GM19395 (cell line): ENCODE data around the gene TYW1B.
A peak's percentile ranks its signal among the peaks of the same experiment; 100 is the strongest.
"Not testable (repeated sequence)": the region's sequence is repeated elsewhere in the genome, so short reads cannot be mapped to it uniquely, and the experiment has no call there.

ENCODE experiments used
- ATAC-seq: cut with Tn5 transposase; IDR thresholded peaks from one replicate; pipeline ENCODE4 v1.9.1; 2021; ENCODE audit warnings: mild to moderate bottlenecking, moderate library complexity; ENCODE audit not compliant: unreplicated experiment

The TYW1B gene

DNA sequence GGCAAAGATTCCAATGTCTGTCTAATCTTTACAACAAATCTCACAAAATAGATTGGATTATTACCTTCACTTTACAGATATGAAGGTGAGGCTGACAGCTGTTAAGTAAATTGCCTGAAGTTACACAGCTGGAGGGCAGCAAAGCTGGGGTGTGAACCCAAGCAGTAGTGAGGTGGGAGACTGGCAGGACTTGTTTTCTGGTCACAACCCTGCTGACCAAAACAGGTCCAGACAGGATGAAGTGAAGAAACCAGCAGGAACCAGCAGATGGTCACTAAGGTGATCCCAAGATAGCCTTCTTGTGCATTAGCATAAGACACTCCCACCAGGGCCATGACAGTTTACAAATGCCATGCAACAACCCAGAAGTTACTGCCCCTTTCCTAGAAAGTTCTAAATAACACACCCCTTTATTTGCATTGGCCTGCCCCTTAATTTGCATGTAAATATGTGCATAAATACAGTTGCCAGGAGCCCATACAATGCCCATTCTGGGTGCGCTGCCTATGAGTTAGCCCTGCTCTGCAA lies 195.2 kb downstream of the TYW1B start:
- not testable (repeated sequence) for ATAC-seq

DNA sequence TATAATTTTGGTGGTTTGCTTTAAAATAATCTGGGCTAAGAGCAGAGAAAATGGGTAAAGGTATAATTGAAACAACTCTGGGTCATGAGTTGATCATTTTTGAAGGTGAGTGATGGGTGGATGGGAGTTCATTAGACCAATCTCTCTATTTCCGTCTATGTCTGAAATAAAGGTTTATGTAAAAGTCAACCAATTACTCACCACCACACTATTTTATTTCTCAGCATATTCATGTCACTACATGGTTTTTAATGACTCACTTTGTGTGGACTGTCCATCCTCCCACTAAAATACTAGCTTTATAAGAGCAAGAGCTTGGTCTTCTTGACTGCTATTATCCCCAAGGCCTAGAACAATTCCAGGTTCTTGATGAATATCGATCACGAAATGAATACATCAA lies 199.6 kb downstream of the TYW1B start:
- ATAC-seq = not testable (repeated sequence)

DNA sequence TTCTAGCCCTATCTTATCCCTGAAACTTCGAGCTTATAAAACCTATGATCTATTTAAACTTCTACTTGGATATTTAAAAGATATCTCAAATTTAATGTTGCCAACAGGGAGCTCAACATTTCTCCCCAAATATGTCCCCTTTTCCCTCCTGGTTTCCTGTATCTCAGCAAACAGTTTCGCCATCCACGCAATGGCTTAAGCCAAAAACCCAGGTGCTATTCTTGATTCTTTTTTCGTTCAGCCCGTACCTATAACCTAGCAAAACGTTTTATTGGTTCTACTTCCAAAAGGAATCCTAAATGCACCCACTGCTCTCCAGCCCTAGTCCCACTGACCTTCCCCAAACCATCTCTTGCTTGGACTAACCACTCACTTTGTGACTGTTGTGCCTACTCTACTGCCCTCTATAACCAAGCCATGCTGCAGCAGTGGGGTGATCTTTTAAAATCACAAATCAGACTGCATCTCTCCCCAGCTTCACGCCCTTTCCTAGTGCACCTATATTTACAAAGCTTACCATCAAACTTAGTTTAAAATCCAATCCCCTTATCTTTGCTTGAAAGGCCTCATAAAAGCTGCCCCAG lies 201.5 kb downstream of the TYW1B start:
- not testable (repeated sequence) for ATAC-seq

DNA sequence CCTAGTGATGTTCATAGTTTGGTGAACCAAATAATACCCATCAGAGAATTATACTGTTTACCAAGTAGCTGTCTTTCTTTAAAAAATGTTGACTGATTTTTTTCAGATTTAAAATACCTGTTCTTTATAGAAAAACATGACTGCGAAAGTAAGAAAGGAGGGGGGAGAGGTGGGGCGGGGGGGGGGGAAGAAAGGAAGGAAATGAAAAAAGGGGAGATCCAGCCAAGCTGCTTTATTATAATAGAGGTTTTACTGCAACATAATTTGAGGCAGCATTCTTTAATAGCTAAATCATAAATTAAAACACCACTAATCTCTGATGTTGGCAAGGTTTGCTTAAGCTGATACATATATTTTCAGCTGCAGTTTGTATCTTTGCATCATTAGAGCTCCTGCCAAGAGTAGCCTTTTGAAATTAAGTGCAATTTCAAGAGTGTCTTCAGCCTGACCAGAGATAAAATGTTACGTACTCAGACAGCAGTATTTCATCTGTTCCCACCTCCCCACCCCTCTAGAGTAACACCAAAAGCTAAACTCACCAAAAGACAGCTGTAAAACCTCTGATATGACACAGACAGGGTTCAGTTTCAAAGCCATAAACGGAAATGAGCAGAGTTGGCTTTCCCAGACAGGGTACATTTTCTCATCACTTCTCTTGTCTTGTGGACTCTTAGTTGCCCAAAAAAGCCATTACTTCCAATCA lies 202.1 kb downstream of the TYW1B start:
- peak; percentile 94 for ATAC-seq

DNA sequence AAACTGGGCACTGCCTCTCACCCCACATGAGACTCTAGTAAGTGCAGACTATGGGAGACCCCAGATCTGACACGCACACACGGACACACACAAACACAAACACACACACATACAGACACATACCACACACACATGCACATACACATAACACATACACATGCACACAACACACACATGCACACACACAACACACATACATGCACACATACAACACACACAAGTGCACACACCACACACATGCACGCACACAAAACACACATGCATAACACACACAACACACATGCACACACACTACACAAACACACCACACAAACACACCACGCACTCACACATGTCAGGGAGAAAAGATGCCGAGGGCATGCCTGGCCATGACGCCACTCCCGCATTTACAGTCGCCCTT lies 205.5 kb downstream of the TYW1B start:
- ATAC-seq = no peak

DNA sequence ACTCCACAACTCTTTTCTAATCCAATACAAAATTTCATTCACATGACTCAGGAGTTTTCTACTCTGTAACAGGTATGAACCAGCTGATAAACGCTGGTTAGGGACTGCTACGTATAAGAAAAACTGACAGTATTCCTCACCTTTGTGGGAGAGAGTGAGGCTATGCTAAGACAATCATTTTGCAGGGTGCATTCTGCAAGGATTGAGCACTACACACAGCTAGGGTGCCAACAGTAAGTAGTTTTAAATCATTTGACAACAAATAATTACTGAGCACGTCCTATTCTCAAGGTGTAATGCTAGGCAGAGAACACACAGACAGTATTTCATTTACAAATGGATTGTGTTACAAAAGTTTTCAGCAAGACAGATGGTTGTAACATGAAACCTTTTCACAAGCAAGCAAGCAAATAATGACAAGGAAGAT lies 206.2 kb downstream of the TYW1B start:
- ATAC-seq = not testable (repeated sequence)

DNA sequence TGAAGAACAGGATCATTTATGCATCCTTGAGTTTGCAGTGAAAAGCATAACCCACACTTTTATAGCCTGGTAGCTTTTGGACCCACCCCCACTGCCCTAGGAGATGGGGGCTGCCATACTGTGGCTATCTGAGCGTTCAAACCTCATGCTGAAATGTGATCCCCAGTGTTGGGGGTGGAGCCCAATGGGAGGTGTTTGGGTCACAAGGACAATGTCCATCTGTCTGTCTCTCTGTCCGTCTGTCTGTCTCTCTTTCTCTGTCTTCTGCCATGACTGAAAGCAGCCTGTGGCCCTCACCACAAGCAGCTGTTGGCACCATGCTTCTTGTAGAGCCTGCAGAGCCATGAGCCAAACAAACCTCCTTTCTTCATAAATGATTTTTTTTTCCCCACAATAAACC lies 207.1 kb downstream of the TYW1B start:
- ATAC-seq = not testable (repeated sequence)

DNA sequence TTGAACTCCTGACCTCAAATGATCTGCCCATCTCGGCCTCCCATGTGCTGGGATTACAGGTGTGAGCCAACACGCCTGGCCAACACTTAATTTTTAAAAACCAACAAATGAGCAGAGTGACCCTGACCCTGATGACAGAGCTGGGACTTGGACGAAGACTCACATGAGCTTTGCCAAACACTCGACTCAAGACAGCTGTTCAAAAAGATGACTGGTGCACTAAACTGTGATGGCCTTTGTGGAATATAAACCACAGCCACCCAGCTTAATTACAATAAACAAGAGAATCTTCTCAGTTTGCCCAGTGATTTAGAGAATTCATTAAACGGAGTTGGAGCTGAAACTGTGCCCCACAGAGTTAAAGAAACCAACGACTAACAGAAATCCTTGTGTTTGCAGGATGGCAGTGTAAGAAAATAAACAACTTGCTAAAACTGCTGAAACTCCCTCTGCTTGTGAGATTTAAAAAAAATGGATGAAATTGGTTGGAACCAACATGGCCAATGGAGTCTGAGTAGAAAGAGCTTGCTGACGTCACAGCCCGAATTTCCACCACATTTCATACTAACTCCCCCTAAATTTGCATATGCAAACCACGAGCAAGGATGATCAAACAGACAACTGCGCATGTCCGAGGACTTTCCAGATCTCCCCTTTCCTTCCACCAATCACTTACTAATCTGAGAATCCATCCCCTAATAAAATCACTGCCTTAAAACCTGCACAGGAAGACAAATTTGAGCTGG lies 209.4 kb downstream of the TYW1B start:
- not testable (repeated sequence) for ATAC-seq

DNA sequence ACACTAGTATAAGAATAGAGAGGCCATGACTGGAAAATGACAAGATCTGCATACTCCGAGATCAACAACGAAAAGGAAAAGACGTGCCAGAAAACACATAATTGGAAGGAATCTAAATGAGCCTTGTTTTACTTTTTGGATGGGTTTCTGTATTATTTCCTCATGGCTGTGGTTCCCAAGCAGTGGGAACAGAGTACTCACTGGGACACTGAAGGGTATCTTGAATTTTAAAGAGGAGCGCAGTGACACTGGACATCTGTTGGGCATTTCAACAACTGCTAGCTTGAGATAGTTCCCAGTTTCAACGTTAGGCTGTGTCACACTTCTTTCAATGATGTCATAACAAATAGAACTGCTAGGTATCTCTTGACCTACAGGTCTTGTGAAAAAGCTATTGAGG lies 218.2 kb downstream of the TYW1B start:
- ATAC-seq = not testable (repeated sequence)

DNA sequence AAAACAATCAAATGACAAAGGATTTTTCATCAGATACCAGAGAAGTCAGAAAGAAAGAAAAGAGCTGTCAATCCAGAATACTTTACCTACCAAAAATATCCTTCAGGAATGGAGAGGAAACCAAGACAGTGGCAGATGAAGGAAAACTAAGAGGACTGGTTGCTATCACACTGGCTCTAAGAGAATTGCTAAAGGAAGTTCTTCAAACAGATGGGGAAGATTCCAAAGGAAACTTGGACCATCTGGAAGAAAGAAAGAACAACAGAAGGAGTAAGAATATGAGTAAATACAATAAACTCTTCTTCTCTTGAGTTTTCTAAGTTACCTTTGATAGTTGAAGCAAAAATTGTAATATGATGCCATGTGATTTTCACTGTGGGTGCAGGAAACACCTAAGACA lies 220.0 kb downstream of the TYW1B start:
- ATAC-seq = not testable (repeated sequence)

DNA sequence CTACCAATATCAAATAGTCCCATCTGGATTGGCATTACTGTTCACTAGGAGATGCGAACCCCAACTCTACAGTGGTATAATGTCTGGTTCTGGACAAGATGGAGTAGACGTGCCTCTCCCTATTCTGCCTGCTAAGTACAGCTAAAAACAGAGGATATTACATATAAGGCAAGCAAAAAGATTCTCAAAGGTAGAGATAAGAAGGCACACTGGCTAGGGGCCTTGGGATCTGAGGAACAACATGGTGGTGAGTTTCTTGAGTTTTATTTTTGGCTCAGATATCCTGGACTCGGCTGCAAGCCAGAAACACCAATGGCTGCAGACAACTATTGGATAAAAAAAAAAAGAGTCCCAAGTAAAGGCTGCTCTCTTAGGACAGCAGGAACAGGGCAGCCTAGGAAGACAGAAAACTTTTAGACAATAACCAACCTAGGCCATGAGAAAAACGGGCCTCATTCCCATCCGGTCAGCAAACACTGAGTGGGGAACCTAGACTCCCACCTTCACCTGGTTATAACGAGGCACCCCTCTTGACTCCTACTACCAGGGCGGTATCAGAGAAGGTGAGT lies 222.1 kb downstream of the TYW1B start:
- not testable (repeated sequence) for ATAC-seq

DNA sequence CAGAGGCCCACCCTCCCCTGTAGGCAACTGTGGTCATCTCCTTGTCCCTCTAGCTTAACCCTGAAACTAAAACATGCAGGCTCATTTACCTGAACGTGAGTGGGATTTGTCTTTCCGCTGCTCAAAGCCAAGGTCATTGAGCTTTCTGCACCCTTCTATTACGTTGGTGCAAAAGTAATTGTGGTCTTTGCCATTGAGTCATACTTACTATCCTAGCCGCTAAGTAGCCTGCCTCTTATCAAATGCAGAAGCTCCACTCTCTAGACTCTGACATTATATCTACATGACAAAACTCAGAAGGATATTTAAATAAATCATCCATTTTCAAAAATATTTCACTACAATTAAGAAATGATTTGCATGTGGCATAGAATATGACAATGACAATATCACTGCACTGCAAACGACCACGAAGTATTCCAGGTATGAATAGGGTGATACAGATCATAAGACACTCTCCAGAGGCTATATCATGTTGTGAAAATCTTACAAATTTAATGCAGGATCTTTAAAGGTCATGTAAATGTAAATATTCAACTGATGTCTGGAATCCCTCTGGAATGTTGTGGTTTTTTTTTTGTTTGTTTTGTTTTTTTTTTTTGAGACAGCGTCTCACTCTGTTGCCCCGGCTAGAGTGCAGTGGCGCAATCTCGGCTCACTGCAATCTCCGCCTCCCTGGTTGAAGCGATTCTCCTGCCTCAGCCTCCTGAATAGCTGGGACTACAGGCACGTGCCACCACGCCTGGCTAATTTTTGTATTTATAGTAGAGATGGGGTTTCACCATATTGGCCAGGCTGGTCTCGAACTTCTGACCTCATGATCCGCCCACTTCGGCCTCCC lies 223.0 kb downstream of the TYW1B start:
- not testable (repeated sequence) for ATAC-seq

DNA sequence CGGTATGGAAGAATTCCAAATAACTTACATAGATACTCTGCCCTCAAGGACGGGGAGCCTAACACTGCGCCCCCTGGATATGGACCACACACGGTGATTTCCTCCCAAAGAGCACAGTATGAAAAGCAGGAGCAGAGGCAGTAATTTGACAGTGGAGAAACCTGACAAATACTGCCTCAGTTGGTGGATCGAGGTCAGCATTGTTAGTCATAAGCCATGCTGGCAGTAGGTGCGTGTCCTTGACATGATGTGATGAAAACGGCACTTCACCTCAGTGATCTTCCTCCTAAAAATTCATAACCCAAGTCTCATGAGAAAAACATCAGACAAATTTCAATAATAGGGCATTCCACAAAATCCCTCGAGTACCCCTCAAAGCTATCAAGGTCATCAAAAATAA lies 224.5 kb downstream of the TYW1B start:
- not testable (repeated sequence) for ATAC-seq

DNA sequence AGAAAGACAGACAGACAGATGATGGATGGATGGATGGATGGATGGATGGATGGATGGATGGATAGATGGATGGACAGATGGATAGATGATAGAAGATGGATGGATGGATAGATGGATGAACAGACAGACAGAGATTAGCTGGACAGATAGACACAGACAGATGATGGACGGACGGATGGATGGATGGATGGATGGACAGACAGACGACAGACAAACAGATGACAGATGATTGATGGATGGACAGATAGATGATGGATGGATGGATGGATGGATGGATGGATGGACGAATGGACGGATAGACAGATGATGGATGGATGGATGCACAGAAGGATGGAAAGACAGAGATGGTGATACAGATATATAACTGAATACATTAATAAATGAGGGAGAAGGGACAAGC lies 224.9 kb downstream of the TYW1B start:
- no peak for ATAC-seq

DNA sequence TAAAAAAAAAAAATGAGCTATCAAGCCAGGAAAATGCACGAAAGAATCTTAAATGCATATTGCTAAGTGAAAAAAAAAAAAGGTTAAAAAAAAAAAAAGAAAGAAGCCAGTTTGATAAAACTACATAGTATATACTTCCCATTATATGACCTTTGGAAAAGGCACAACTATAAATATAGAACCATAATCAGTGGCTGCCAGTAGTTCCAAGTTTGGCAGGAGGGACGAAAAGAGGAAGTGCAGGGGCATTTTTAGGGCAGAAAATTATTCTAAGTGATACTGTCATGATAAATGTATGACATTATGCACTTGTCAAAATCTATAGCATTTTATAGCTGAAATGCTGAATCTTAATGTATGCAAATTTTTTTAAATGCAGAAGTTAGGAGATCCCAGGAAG lies 226.3 kb downstream of the TYW1B start:
- not testable (repeated sequence) for ATAC-seq

DNA sequence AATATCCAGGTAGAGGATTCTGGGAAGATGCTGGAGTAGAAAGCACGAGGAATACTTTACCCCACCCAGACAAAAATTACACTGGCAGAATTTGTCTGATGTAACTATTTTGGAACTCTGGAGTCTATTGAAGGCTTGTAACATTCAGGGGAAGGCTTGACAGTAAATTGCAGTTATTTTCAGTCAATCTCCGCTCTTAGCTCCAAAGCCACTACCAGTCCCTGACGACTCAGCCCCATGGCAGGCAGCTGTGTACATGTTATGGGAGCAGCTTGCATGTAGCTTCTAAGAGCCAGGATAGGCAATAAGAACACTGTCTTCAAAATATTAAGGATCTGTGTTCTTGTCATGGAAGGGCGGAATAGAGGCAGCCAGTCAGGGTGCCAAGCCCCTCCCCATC lies 238.0 kb downstream of the TYW1B start:
- not testable (repeated sequence) for ATAC-seq

DNA sequence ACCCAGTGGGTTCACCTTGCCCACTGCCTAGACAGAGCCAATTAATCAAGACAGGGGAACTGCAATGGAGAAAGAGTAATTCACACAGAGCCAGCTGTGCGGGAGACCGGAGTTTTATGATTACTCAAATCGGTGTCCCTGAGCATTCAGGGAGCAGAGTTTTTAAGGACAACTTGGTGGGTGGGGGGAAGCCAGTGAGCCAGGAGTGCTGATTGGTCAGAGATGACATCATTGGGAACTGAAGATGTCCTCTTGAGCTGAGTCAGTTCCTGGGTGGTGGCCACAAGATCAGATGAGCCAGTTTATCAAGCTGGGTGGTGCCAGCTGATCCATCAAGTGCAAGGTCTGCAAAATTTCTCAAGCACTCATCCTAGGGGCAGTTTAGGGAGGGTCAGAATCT lies 240.7 kb downstream of the TYW1B start:
- not testable (repeated sequence) for ATAC-seq

DNA sequence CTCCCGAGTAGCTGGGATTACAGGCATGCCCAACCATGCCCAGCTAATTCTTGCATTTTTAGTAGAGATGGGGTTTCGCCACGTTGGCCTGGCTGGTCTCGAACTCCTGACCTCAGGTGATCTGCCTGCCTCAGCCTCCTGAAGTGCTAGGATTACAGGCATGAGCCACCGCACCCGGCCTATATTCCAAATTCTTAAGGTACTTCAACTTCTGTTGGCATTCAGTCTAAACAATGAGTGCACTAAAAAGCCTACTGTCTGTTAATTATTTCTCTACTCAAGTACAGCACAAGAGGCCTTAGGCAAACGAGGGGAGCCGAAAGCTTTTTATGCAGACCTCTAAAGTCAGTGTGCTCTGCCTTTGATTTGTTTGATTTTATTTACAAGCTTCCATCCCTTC lies 243.4 kb downstream of the TYW1B start:
- ATAC-seq = not testable (repeated sequence)

DNA sequence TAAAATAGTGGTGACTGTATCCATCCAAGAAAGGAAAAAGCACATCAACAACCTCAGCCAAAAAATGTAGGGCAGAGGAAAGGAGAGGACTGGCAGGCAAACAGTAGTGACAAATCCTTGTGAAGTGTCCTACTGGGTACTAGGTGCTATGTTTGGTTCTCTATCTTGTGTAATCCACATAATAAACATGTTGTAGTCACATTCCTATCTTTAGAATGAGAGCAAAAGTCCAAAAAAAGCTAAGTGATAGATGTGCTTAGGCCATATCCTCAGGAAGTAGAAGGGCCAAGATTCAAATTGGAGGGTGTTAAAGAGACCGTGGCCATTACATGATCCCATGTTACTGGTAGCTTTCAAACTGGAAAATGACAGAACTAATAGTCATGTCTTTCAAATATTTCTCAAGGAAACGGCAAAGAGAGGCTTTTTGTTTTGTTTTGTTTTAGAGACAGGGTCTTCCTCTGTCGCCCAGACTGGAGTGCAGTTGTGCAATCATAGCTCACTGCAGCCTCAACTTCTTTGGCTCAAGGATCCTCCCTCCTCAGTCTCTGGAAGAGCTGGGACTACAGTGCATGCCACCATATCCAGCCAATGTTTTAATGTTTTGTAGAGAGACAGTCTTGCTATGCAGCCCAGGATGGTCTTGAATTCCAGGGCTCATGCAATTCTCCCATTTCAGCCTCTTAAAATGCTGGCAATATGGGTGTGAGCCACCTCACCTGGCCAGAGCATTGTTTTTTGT lies 244.2 kb downstream of the TYW1B start:
- ATAC-seq = not testable (repeated sequence)
